NCI-H2227 (cell line): ENCODE results near the gene KCNK5.

Source experiments
- DNase-seq: peaks from one replicate; lab custom pipeline; 2025; ENCODE audit not compliant: unreplicated experiment; lab: John Stamatoyannopoulos, UW

The KCNK5 gene

GRCh38 chr6:39228992-39229767 is at the start of gene KCNK5:
TSS of gene KCNK5 (minus strand) at chr6:39229475. CDS start at chr6:39229111, 364 bp downstream.
- peak; percentile 87 for DNase-seq

- no peak for DNase-seq
These were observed 47.2 kb upstream of the KCNK5 start for GRCh38 chr6:39276379-39276995.

- DNase-seq = no peak
These were observed 45.6 kb upstream of the KCNK5 start for GRCh38 chr6:39274903-39275302.

GRCh38 chr6:39274471-39274870 is 45.2 kb upstream of the KCNK5 start:
- DNase-seq = no peak

- DNase-seq = no peak
These were observed 44.1 kb upstream of the KCNK5 start for GRCh38 chr6:39273406-39273821.

- no peak for DNase-seq
These were observed 40.7 kb upstream of the KCNK5 start for GRCh38 chr6:39269961-39270360.

GRCh38 chr6:39268721-39269120 is 39.4 kb upstream of the KCNK5 start:
- no peak for DNase-seq

GRCh38 chr6:39268171-39268570 is 38.9 kb upstream of the KCNK5 start:
- DNase-seq = no peak

GRCh38 chr6:39266782-39267355 is 37.6 kb upstream of the KCNK5 start:
- no peak for DNase-seq

GRCh38 chr6:39266375-39266774 is 37.1 kb upstream of the KCNK5 start:
- DNase-seq = no peak

- DNase-seq = no peak
These were observed 34.2 kb upstream of the KCNK5 start for GRCh38 chr6:39263303-39264037.

GRCh38 chr6:39261751-39262150 is 32.5 kb upstream of the KCNK5 start:
- DNase-seq = no peak

- DNase-seq = no peak
These were observed 31.7 kb upstream of the KCNK5 start for GRCh38 chr6:39260953-39261352.

- DNase-seq = no peak
These were observed 31.2 kb upstream of the KCNK5 start for GRCh38 chr6:39260456-39260855.

GRCh38 chr6:39256294-39256940 is 27.1 kb upstream of the KCNK5 start:
- no peak for DNase-seq

- DNase-seq = no peak
These were observed 25.8 kb upstream of the KCNK5 start for GRCh38 chr6:39254999-39255535.

GRCh38 chr6:39251406-39251805 is 22.1 kb upstream of the KCNK5 start:
- peak; percentile 54 for DNase-seq

GRCh38 chr6:39250507-39250906 is 21.2 kb upstream of the KCNK5 start:
- DNase-seq = no peak

GRCh38 chr6:39249278-39249677 is 20.0 kb upstream of the KCNK5 start:
- DNase-seq = no peak

- no peak for DNase-seq
These were observed 18.5 kb upstream of the KCNK5 start for GRCh38 chr6:39247667-39248194.

GRCh38 chr6:39243809-39244208 is 14.5 kb upstream of the KCNK5 start:
- no peak for DNase-seq
